HG03571 (cell line): ENCODE results near the gene CST6.
"Not testable (repeated sequence)": the region's sequence is repeated elsewhere in the genome, so short reads cannot be mapped to it uniquely, and the experiment has no call there.

Source experiments
- ATAC-seq: cut with Tn5 transposase; IDR thresholded peaks from one replicate; pipeline ENCODE4 v1.9.1; 2021; ENCODE audit not compliant: unreplicated experiment

The CST6 gene

DNA sequence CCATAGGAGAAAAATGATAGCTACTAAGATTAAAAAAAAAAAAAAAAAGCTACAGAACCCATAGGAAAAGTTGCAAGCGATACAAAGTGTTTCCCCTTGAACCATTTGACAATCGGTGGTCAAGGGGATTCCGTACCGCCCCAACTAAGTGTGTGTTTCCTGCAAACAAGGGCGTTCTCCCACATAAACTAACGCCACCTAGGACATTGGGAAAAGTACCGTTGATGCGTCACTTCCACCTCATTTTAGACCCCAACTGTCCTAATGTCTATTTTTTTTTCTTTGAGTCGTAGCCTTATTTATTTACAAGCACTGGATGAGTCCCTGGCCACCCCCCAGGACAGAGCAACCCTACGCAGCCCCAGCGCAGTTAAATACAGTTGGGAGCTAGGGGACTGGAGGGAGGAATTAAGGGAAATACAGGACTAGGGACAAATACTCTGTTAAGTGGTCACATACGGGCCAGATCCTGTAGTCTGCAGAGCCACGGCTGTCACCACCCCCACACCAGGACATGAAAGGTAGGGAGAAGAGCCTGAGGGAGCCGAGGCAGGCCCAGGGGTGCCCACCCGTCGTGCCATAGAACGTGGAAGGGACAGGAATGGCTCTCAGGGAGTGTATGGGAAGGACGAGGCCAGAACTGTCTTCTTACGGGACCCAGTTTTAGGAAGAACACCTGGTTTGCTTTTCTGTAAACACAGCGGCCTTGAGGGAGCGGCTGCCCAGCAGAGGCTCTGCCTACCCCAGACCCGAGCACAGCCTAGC is 28.8 kb upstream of the CST6 start:
- ATAC-seq: no peak

DNA sequence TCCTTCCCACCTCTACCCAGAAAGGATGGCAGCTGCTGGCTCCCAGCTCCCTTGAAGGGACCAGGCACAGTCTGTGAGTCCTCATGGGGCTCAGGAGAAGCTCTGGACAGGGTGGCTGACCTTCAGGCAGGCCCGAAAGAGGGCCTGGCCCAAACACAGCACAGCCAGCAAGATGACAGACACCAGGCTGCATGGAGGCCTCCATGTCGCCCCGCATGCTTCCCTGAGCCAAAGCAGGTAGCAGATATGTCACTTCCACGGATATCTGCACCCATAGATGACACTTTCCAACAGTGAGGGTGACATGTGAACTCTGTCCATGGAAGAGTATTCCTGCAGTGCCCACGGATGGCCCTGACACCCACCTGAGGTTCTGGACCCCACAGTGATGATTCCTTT is 28.2 kb upstream of the CST6 start:
- no peak for ATAC-seq

DNA sequence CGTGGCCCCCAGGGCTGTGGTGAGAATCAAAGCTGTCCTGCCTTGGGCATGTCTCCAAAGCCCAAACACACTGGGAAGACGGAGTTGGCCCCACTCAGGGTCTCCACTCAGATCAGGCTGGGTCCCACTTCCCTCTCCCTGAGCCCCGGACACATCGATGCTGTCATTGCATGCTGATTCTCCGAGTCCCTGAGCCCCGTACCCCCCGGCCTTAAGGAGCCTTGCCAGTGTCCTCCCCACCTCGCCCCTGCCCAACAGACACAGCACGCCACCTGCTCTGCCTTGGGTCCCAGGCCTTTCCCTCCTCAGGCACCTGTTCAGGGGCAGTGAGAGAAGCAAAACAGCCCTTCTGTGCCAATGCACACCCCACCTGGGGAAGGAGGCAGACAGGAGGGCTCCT is 24.5 kb upstream of the CST6 start:
- no peak for ATAC-seq

DNA sequence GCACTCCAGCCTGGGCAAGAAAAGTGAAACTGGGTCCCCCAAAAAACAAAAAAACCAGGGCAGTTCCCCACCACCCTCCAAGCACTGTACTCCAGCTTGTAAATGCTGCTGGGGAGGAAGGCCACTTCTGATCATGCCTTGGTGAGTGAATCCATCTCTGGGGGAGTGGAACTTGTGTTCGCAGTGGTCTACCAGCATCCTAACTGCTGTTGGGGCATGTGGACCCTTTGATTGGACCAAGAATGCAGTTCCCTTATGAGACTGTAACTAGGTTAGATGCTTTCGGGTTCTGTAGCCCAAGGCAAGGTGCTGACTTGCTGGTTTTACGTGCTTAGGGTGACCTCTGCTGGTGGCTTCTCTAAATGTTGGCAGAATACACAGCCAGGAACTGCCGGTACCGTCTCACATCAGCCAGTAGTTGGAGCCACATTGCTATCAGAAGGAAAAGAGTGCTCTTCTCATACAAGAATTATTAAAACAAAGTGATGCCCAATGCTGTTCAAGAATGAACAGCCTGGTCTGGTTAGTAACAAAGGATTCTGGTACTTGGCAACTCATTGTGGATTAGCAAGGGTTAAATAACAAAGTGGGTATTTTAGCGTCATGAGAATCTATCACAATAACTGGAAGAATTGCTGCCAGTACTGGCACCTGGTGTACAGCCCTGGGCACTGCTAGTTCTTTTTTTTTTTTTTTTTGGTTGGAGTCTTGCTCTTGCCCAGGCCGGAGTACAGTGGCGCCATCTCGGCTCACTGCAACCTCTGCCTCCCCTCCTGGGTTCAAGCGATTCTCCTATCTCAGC is 22.8 kb upstream of the CST6 start:
- ATAC-seq: peak; percentile 88

DNA sequence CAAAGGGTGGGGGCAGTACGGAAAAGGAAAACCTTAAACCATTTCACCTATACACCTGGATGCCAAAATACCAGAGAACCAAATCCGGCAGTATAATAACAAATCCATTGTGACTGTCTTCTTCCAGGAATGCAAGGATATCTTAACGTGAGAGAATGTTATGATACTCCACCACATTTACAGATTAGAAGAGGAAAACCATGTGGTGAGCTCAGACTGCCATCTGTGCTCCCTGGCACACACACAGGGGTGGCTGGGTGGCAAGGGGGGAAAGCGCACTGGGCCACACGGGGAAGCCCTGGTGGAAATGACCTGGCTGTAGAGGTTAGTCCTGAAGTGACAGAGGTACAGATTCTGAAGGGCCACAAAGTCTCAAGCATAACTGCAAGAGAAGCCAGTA is 19.8 kb upstream of the CST6 start:
- ATAC-seq: no peak

DNA sequence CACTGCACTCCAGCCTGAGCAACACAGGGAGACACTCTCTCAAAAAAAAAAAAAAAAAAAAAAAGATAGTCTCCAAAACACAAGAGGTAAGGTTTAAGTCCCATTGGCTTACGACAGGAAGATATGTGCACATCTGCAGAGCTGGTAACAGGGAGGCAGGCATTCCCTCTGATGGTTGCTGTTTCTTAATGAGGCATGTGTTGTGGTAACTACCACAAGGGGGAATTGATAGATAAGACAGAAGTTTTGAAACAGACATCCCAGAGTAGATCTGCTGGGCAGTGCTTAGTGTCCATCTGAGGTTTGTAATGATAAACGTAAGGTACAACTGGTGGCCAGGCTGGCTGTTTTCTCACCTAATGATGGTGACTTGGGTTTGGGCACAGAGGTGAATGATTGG is 14.5 kb upstream of the CST6 start:
- ATAC-seq: no peak

DNA sequence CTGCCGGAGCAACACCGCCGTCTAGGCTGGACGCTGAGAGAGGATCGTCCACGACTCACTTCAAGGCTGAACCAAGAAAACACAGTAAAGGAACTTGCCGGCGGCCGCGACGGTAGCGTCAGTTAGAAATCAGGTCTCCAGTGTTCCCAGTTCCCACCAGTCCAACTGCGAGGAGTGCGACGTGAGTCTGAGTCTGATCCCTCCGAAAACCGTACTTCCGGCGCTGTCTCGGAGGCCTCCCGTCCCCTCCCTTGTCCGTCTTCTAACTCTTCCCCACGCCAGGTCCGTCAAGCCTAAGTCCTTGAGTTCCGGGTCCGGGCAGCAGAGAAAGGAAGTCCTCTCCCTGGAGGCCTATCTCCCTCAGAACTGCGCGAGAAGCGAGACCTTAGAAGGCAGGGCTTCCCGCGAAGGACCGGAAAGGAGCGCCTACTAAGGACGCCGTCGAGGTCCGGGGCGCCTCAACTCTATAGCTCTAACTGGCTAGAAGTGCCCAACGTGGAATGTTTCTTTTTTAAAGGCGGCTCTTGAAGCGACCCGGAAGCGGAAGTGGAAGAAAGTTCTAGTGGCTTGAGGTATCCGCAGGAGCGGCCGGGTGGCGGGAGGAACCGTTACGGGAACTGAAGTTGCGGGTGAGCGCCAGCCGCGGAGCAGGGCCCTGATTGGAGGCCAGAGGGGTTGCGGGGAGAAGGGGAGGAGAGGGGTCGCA is 9.7 kb upstream of the CST6 start, which contains the start of the genes BANF1 and EIF1AD:
BANF1 (plus strand) TSS at position 562 of the 706 bp plus-strand sequence. CDS start 748 bp downstream, outside the sequence.
EIF1AD (minus strand) TSS at position 216 of the 706 bp plus-strand sequence. CDS start 1,768 bp downstream, outside the sequence.
- ATAC-seq: peak; percentile 60

DNA sequence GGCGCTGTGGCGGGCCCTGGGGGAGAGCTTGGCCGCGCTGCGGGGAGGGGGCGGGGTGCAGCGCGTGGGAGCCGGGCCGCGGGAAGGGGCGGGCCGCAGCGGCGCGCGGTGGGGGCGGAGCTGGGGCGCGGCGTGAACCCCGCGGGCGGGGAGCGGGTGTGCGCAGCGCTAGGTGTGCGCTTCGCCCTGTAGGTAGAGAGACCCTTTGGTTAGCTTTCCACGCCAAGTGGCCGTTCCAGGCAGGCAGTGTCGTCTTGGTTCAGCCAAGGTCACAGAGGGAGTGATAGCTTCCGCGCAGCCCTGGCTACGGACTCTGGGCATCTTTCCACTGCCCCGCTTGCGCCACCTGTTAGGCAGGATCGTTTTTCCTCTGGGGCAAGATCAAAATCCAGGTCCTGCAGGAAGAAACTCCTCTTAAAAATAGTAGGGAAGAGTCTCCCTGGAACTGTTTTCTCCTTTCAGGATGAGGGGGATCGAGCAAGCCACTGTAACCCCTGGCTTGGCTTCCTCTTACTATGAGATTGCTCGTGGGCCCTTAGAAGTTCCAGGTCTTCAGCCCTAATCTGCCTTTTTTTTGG is 9.1 kb upstream of the CST6 start:
- ATAC-seq: peak; percentile 39

DNA sequence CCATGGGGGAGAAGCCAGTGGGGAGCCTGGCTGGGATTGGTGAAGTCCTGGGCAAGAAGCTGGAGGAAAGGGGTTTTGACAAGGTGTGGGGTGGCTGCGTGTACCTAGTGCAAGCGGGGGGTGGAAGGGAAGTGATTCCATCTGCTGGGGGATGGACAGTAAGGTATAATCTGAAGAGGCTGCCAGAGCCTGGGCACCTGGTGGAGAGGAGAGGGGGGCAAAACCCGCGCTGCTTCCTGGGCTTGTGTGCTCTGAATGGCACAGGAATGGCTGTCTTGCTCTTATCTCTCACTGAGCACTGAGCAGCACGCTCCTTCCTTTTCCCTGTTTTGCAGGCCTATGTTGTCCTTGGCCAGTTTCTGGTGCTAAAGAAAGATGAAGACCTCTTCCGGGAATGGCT is 8.5 kb upstream of the CST6 start:
- no peak for ATAC-seq

DNA sequence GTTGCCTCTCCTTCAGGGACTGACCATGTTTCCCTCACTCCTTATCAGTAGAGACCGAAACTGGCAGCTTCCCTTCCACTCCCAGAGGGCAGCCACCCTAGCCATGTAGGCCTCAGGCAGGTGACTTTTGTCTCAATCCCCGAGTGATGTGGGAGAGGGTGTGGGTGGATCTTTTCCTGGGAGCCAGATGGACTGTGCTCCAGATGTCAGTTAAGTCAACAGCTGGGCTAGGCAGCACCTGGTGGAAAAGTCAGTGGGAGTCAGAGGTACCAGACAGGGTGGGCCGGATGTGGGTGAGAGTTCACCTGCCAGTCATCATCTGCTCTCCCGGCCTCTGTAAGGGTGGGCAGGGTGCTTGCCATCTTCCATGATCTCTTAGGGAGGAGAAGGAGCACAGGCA is 7.6 kb upstream of the CST6 start:
- ATAC-seq: no peak

DNA sequence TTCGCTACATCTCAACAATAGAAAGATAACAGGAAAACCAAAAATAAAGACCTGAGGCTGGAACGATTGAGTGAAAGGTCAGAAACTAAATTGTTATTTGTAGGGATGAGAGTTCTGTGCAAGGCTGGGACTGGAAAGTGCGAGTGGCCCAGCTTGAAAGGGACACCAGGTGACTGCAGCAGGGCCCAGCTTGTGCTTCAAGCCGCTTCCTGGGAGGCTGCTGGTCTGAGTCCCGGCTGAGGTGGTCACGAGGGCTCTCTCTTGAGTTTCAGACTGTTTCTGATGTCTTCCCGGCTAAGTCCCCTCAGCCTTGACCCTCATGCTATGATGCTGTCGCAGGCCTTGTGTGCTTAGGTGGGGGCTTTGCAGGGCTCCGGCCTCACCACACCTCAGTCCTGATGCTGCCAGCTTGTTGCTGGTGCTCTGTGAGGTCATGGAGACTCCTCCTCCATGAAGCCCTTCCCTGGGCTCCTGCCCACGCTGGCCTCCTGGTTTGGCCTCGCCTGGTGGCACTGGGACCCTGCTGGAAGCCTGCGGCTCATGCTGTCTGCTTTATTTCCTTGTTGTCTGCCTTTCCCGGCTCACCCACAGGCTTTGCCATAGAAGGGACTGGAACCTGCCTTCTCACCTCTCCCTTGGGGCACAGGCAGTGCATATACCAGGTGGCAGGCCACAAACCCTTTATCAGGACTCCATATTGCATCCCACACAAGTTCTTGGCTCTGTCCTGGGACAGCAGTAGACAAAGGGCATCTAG is 5.5 kb upstream of the CST6 start:
- ATAC-seq: no peak

DNA sequence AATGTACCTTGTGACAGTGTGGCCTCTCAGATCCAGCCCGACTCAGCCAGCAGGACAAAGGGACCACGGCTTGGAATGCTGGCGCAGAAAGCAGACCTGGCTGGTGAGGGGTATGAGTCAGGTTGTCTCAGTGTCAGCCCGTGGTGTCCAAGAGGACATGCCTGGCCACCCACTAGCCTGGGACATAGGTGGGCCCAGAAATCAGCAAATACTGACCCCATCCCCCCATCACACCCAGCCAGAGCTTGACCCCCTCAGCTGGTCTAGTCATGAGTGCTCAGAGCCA is 5.0 kb upstream of the CST6 start:
- no peak for ATAC-seq

DNA sequence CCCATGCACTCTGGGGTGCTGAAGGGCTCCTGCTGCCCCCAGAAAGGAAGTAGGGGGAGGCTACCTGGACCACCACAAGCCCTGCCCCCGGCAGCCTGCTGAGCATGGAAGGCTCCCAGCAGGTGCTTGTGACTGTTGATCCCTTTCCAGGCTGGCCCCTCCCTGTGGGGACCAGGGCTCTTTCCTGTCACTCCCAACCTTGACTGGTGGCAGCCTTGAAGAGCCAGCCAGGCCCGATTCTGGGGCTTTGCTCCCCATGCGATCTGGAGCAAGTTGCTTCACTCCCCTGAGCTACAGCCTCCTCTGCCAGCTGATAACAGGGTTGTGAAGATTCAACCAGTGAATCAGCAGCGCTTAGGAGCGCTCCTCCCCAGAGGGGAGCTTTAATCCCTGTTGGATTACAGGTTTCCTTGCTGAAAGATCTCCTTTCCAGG is 4.6 kb upstream of the CST6 start:
- no peak for ATAC-seq

DNA sequence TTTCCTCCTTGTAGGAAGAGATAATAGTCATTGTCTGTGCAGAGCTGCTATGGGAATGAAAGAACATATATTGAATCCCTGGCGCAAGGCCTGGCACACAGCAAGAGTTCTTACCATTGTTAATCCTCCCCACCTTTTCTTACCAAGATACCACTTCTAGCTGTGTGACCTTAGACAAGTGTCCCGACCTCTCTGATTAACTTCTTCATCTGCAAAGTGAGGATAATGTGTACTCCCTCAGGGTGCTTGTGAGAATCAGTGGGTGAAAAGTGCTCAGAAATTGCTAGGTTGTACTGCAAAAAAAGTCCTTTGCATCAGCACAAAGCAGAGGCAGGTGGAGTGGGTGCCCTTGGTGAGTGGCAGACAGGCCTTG is 3.7 kb upstream of the CST6 start:
- ATAC-seq: no peak

DNA sequence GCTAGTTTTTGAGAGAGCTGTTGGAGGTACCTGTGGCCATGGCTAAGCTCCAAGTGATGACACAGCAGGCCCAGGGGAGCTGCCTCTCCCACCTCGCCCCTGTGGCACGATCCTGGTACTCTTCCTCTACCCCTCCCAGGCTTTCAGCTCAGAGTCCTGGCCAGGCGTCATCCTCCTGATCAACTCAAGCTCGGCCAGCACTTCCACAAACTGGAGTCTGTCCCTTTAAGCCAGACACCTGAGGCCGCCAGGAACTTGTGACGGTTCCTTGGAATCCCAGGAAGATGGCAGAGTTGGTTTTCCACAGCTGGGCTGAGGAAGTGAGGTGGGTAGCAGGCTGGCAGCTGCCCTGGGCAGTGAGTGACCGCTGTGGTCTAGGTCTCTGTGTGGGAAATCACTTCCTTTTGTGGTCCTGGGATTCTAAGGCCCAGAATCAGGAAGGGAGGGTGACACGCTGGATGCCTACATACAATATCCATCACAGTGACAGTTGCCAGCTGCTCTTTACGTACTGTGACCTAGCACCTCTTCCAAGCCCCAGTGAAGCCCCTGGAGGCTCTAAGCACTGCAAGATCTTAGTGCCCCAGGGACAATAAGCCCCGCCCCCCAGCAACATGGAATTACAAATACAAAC is 3.2 kb upstream of the CST6 start:
- ATAC-seq: no peak

DNA sequence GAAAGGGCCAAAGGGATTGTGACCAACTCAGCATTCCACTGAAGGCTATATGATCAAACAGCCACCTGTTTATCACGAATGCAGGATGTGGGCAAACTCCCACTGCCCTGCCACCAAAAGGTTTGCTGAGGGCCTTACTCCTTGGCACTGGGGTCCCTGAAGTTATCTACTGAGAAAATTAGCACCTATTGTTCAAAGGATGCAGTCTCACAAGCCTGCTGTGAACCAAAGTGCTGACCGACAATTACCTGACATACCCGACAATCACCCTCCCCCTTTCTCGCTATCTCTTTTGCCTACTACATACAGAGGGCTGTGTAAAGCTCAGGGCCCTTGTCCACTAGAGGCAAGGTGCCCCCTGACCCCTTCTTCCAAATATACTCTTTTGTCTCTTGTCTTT is 1.8 kb upstream of the CST6 start:
- not testable (repeated sequence) for ATAC-seq

DNA sequence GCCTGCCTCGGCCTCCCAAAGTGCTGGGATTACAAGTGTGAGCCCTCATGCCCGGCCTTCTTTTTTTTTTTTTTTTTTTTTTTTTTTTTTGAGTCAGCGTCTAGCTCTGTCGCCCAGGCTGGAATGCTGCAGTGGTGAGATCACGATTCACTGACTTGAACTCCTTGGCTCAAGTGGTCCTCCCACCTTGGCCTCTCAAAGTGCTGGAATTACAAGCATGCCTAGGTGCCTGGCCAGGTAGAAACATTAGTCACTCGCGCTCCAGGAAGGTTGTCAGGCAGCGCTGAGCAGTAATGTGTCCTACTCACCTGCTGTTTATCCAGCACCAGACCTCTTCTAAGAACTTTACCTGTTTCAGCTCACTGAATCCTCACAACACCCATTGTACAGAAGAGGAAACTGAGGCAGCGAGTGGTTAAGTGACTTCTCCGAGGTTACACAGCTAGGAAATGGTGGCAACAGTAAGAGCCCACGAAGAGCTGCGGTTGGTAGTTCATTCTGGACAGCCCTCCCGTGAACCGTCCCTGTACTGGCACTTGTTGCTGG is 496 bp upstream of the CST6 start:
- no peak for ATAC-seq

DNA sequence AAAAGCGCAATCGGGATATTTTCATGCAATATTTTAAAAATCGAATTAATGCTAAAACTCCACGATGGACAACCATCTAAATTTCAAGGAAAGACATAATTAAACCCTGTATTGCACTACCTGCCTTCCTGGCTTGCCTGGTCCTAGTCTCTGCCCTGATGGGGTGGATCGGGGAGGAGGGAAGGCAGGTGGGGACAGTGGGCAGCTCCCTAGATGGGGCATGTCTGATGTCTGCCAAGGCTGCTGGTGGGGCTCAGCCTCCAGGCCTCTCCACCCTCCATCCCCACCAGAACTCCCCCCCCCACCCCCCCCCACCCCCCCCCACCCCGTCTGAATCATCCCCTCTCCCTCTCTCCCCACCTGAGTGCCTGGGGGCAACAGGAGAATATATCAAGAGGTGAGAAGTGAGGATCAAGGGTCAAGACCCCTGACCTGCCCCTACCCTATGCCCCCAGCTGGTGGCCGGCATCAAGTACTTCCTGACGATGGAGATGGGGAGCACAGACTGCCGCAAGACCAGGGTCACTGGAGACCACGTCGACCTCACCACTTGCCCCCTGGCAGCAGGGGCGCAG is 650 bp downstream of the CST6 start:
- no peak for ATAC-seq

DNA sequence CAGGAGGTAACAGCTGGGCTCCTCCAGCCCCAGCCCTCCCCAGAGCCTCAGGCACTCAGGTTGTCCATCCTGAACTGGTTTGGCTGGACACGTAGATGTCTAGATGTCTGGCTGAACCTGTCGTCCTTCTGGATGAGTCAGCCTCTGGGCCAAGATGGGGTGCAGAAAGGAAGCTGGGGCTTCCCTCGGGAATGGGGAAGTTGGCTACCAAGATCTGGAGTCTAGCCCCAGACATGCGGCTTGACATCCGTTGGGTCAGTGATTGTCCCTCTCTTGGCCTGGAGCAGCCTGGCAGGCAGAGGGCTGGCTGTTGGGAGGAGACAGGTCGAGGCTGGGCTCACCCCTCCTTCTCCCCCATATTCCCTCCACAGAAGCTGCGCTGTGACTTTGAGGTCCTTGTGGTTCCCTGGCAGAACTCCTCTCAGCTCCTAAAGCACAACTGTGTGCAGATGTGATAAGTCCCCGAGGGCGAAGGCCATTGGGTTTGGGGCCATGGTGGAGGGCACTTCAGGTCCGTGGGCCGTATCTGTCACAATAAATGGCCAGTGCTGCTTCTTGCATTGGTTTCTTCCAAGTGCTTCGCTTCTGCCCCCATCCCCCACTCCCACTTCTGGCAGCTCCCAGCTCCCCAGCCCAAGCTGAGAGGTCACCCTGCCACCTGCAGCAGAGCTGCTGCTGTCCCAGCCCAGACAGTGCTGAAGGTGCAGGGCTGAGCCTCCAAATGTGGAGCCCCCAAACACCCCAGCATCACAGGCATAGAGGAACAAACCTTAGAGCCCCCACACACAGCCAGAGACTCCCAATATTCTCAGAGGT is 1.3 kb downstream of the CST6 start:
- no peak for ATAC-seq
